HEK293 (cell line): ENCODE results near the gene GOLT1A.

Experiments used
- CTCF ChIA-PET: fragments of 350-600 bp; formaldehyde crosslinking; extraction: SDS; loops from one replicate; lab custom pipeline; 2021; ENCODE audit warnings: antibody characterized with exemption; lab: Yijun Ruan, JAX
- POLR2A ChIA-PET: fragments of 300-600 bp; formaldehyde crosslinking; extraction: SDS; loops from one replicate; lab custom pipeline; 2020; ENCODE audit warnings: antibody characterized with exemption, inconsistent platforms; lab: Yijun Ruan, JAX
- H3K27ac ChIP-seq: fragments of 200-500 bp; sonication (Bioruptor generic); 2 replicates; pipeline ENCODE4 v1.5.1; 2014; ENCODE audit warnings: low read depth, low read length, control low read depth, inconsistent platforms; ENCODE audit errors: extremely low read depth
- H3K36me3 ChIP-seq, 2 experiments: fragments of 200-500 bp in 1 of 2; sonication (Bioruptor generic) in 1 of 2; 1 replicate in 1 of 2; 2 replicates in 1 of 2; pipeline ENCODE4 v1.5.1; 2014 to 2017; ENCODE audit warnings: inconsistent platforms in 2 of 2, low read length in 2 of 2; ENCODE audit not compliant: control insufficient read depth in 2 of 2, insufficient read depth in 1 of 2
- H3K4me1 ChIP-seq: fragments of 200-500 bp; sonication (Bioruptor generic); 2 replicates; pipeline ENCODE4 v1.5.1; 2014; ENCODE audit warnings: mild to moderate bottlenecking, low read length, inconsistent platforms; ENCODE audit not compliant: control insufficient read depth, insufficient read depth
- H3K4me3 ChIP-seq: 2 replicates; pipeline ENCODE4 v1.5.1; 2011; ENCODE audit warnings: low read depth, mild to moderate bottlenecking, control low read depth, low read length, moderate library complexity
- H3K9me3 ChIP-seq: fragments of 200-500 bp; sonication (Bioruptor generic); 2 replicates; pipeline ENCODE4 v1.5.1; 2014; ENCODE audit warnings: low read depth, low read length, inconsistent platforms; ENCODE audit not compliant: control insufficient read depth, insufficient read depth
- EGR2 ChIP-seq: fragments of 450-650 bp; formaldehyde crosslinking; IDR thresholded peaks from 2 replicates; pipeline ENCODE4 v1.5.1; 2016; ENCODE audit warnings: low read depth, missing biosample characterization, missing genetic modification characterization
- GLIS1 ChIP-seq: fragments of 450-650 bp; formaldehyde crosslinking; IDR thresholded peaks from 2 replicates; pipeline ENCODE4 v1.5.1; 2016; ENCODE audit warnings: missing biosample characterization, missing genetic modification characterization
- HOXD13 ChIP-seq: sonication (generic); formaldehyde crosslinking; IDR thresholded peaks from 2 replicates; pipeline ENCODE4 v1.8.0; 2022; ENCODE audit warnings: missing genetic modification reagents, borderline replicate concordance
- KLF10 ChIP-seq: fragments of 450-650 bp; IDR thresholded peaks from 2 replicates; pipeline ENCODE4 v1.5.1; 2018; ENCODE audit warnings: missing biosample characterization, mild to moderate bottlenecking, missing genetic modification characterization
- MZF1 ChIP-seq: fragments of 450-650 bp; formaldehyde crosslinking; IDR thresholded peaks from 2 replicates; pipeline ENCODE4 v1.5.1; 2017; ENCODE audit warnings: missing biosample characterization, missing genetic modification characterization, borderline replicate concordance
- ZBTB8A ChIP-seq: fragments of 450-650 bp; formaldehyde crosslinking; IDR thresholded peaks from 2 replicates; pipeline ENCODE4 v1.5.1; 2016; ENCODE audit warnings: missing biosample characterization, missing genetic modification characterization
- ZFP3 ChIP-seq: fragments of 450-650 bp; formaldehyde crosslinking; IDR thresholded peaks from 2 replicates; pipeline ENCODE4 v1.5.1; 2016; ENCODE audit warnings: low read depth, missing biosample characterization, missing genetic modification characterization
- ZNF121 ChIP-seq: fragments of 450-650 bp; formaldehyde crosslinking; IDR thresholded peaks from 2 replicates; pipeline ENCODE4 v1.5.1; 2016; ENCODE audit warnings: missing biosample characterization, missing genetic modification characterization
- ZNF341 ChIP-seq: fragments of 450-650 bp; formaldehyde crosslinking; IDR thresholded peaks from 2 replicates; pipeline ENCODE4; 2016; ENCODE audit warnings: low read depth, missing biosample characterization, missing genetic modification characterization
- ZNF404 ChIP-seq: fragments of 450-650 bp; formaldehyde crosslinking; IDR thresholded peaks from 2 replicates; pipeline ENCODE4 v1.5.1; 2017; ENCODE audit warnings: missing biosample characterization, missing genetic modification characterization
- ZNF433 ChIP-seq: fragments of 450-650 bp; formaldehyde crosslinking; IDR thresholded peaks from 2 replicates; pipeline ENCODE4 v1.5.1; 2016; ENCODE audit warnings: missing biosample characterization, missing genetic modification characterization, low read depth
- ZNF530 ChIP-seq: fragments of 450-650 bp; formaldehyde crosslinking; IDR thresholded peaks from 2 replicates; pipeline ENCODE4 v1.5.1; 2016; ENCODE audit warnings: low read depth, missing biosample characterization, missing genetic modification characterization
- ZNF677 ChIP-seq: fragments of 450-650 bp; IDR thresholded peaks from 2 replicates; pipeline ENCODE4 v1.5.0; 2018; ENCODE audit warnings: missing biosample characterization, mild to moderate bottlenecking, missing genetic modification characterization, moderate library complexity
- ZNF843 ChIP-seq: fragments of 450-650 bp; formaldehyde crosslinking; IDR thresholded peaks from 2 replicates; pipeline ENCODE4 v1.5.1; 2016; ENCODE audit warnings: missing biosample characterization, missing genetic modification characterization
- TF ChIP-seq, protein P1 (sequence below): fragments of 450-650 bp; formaldehyde crosslinking; IDR thresholded peaks from 2 replicates; pipeline ENCODE4 v1.5.1; 2017; ENCODE audit warnings: missing biosample characterization, missing genetic modification characterization
- TF ChIP-seq, protein P2 (sequence below): fragments of 450-650 bp; formaldehyde crosslinking; IDR thresholded peaks from 2 replicates; pipeline ENCODE4 v1.5.1; 2016; ENCODE audit warnings: missing biosample characterization, missing genetic modification characterization, borderline replicate concordance
- TF ChIP-seq, protein P3 (sequence below): fragments of 450-650 bp; formaldehyde crosslinking; IDR thresholded peaks from 2 replicates; pipeline ENCODE4 v1.5.1; 2016; ENCODE audit warnings: missing biosample characterization, missing genetic modification characterization
- TF ChIP-seq, protein P4 (sequence below): fragments of 450-650 bp; formaldehyde crosslinking; IDR thresholded peaks from 2 replicates; pipeline ENCODE4 v1.5.1; 2016; ENCODE audit warnings: missing biosample characterization, missing genetic modification characterization, borderline replicate concordance
- TF ChIP-seq, protein P5 (sequence below): fragments of 450-650 bp; formaldehyde crosslinking; IDR thresholded peaks from 2 replicates; pipeline ENCODE4 v1.5.1; 2016; ENCODE audit warnings: missing biosample characterization, missing genetic modification characterization, low read depth

GOLT1A gene

DNA sequence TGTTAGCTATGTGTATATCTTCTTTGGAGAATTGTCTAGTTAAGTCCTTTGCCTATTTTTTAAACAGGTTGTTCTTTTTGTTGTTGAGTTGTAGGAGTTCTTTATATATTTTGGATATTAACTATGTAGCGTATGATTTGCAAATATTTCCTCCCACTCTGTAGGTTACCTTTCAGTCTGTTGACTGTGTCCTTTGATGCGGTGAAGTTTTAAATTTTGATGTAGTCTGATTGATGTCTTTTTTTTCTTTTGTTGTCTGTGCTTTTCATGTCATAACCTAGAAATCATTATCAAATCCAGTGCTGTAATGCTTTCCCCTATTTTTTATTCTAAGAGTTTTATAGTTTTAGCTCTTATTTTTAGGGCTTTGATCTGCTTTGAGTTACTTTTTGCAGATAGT, 8.8 kb downstream of the GOLT1A start:
- ChIA-PET CTCF (interaction anchor here (0.6 to 3.2 kb wide), 11 partner anchors 10 to 1841 kb away, joined by 3 to 89 read pairs (median 7); partner anchors contain the start of gene GOLT1A), POLR2A (no interaction called here)
- no peak overlapping the region for H3K27ac ChIP-seq
- H3K4me3 ChIP-seq = no peak overlapping the region
- TF ChIP-seq ZNF121 (tag by site-specific recombination) = no peak
- no peaks in the 10 kb centered on the region for H3K4me1 ChIP-seq
- H3K36me3 ChIP-seq = no peaks in the 10 kb centered on the region
- H3K9me3 ChIP-seq = no peaks in the 10 kb centered on the region

DNA sequence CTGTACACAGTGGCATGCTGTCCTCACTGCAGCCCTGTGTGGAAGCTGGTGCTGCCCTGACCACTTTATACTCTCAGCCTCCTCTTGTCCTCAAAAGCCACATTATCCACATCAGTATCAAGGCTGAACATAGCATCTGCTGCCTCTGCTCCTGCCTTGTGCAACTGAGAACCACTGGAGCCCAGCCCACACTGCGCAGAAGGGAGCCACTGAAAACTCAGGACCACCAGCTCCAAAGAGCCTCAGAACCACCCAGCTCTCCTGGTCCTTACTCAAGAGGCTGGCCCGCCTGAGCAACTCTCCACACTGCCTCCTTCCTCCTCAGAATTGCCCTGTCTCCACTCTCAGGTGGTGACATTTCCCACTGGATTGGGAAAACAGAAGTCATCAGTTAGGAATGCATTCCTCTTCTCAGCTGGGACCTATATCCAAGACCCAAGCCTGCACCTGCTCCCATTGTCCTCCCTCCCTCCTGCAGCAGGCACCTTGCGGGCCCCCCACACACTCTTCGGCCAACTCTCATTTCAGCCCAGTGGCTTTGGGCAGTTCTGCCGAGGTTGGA, 10.5 kb downstream of the GOLT1A start:
- Histone ChIP-seq H3K27ac (no peak overlapping the region), H3K4me3 (no peak overlapping the region), H3K4me1 (no peaks in the 10 kb centered on the region), H3K9me3 (no peaks in the 10 kb centered on the region), H3K36me3 (no peaks in the 10 kb centered on the region)
- ChIA-PET POLR2A (interaction anchor here (0.7 kb wide), 1 partner anchor 129 kb away, joined by 4 read pairs; no protein-coding TSS in a partner anchor), CTCF (interaction anchor here (0.6 to 1.1 kb wide), 6 partner anchors 11 to 159 kb away, joined by 3 to 5 read pairs (median 3); partner anchors contain the start of gene GOLT1A)
- TF ChIP-seq GLIS1 (peak; percentile 45; the same call in 1 of the 2 replicates), ZNF843 (tag by site-specific recombination) (no peak)

DNA sequence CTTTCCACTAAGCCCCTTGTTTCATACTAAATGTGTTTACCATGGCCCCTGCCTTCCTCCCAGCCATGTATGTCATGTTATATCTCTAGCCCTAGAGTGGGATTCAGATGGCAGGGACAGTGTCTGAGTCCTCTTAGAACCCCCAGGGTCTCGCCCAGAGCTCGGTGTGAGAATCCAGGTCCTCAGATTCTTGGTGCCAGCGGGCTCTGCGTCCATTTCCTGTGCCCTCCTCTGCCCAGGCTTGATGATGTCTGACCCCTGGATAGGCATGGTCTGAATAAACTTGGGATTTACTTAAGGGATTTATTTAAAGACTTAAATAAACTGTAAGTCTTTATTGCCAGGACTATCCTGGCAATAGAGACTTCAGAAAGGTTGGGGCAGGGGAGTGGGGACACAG, 11.3 kb downstream of the GOLT1A start:
- H3K27ac ChIP-seq = no peak overlapping the region
- H3K4me3 ChIP-seq = no peak overlapping the region
- no peaks in the 10 kb centered on the region for H3K4me1 ChIP-seq
- H3K36me3 ChIP-seq = no peaks in the 10 kb centered on the region
- ChIA-PET CTCF (interaction anchor here (0.6 to 1.0 kb wide), 2 partner anchors 11 to 17 kb away, joined by 3 read pairs; partner anchors contain the start of gene GOLT1A), POLR2A (no interaction called here)
- H3K9me3 ChIP-seq = no peaks in the 10 kb centered on the region
- TF ChIP-seq, protein P1, sequence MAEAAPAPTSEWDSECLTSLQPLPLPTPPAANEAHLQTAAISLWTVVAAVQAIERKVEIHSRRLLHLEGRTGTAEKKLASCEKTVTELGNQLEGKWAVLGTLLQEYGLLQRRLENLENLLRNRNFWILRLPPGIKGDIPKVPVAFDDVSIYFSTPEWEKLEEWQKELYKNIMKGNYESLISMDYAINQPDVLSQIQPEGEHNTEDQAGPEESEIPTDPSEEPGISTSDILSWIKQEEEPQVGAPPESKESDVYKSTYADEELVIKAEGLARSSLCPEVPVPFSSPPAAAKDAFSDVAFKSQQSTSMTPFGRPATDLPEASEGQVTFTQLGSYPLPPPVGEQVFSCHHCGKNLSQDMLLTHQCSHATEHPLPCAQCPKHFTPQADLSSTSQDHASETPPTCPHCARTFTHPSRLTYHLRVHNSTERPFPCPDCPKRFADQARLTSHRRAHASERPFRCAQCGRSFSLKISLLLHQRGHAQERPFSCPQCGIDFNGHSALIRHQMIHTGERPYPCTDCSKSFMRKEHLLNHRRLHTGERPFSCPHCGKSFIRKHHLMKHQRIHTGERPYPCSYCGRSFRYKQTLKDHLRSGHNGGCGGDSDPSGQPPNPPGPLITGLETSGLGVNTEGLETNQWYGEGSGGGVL (tag by site-specific recombination) = no peak
- TF ChIP-seq HOXD13 (CRISPR knock-in tag) (no peak), MZF1 (no peak), ZNF433 (no peak), ZFP3 (tag by site-specific recombination) (no peak), KLF10 (tag by site-specific recombination) (no peak), ZNF530 (tag by site-specific recombination) (no peak), ZNF677 (tag by site-specific recombination) (no peak), ZNF404 (tag by site-specific recombination) (no peak), ZNF341 (no peak), EGR2 (tag by site-specific recombination) (no peak), ZBTB8A (tag by site-specific recombination) (no peak)
- TF ChIP-seq, protein P2, sequence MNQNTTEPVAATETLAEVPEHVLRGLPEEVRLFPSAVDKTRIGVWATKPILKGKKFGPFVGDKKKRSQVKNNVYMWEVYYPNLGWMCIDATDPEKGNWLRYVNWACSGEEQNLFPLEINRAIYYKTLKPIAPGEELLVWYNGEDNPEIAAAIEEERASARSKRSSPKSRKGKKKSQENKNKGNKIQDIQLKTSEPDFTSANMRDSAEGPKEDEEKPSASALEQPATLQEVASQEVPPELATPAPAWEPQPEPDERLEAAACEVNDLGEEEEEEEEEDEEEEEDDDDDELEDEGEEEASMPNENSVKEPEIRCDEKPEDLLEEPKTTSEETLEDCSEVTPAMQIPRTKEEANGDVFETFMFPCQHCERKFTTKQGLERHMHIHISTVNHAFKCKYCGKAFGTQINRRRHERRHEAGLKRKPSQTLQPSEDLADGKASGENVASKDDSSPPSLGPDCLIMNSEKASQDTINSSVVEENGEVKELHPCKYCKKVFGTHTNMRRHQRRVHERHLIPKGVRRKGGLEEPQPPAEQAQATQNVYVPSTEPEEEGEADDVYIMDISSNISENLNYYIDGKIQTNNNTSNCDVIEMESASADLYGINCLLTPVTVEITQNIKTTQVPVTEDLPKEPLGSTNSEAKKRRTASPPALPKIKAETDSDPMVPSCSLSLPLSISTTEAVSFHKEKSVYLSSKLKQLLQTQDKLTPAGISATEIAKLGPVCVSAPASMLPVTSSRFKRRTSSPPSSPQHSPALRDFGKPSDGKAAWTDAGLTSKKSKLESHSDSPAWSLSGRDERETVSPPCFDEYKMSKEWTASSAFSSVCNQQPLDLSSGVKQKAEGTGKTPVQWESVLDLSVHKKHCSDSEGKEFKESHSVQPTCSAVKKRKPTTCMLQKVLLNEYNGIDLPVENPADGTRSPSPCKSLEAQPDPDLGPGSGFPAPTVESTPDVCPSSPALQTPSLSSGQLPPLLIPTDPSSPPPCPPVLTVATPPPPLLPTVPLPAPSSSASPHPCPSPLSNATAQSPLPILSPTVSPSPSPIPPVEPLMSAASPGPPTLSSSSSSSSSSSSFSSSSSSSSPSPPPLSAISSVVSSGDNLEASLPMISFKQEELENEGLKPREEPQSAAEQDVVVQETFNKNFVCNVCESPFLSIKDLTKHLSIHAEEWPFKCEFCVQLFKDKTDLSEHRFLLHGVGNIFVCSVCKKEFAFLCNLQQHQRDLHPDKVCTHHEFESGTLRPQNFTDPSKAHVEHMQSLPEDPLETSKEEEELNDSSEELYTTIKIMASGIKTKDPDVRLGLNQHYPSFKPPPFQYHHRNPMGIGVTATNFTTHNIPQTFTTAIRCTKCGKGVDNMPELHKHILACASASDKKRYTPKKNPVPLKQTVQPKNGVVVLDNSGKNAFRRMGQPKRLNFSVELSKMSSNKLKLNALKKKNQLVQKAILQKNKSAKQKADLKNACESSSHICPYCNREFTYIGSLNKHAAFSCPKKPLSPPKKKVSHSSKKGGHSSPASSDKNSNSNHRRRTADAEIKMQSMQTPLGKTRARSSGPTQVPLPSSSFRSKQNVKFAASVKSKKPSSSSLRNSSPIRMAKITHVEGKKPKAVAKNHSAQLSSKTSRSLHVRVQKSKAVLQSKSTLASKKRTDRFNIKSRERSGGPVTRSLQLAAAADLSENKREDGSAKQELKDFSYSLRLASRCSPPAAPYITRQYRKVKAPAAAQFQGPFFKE = no peak
- TF ChIP-seq, protein P3, sequence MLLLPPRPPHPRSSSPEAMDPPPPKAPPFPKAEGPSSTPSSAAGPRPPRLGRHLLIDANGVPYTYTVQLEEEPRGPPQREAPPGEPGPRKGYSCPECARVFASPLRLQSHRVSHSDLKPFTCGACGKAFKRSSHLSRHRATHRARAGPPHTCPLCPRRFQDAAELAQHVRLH (tag by site-specific recombination) = no peak
- TF ChIP-seq, protein P4, sequence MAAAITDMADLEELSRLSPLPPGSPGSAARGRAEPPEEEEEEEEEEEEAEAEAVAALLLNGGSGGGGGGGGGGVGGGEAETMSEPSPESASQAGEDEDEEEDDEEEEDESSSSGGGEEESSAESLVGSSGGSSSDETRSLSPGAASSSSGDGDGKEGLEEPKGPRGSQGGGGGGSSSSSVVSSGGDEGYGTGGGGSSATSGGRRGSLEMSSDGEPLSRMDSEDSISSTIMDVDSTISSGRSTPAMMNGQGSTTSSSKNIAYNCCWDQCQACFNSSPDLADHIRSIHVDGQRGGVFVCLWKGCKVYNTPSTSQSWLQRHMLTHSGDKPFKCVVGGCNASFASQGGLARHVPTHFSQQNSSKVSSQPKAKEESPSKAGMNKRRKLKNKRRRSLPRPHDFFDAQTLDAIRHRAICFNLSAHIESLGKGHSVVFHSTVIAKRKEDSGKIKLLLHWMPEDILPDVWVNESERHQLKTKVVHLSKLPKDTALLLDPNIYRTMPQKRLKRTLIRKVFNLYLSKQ (tag by site-specific recombination) = no peak
- TF ChIP-seq, protein P5, sequence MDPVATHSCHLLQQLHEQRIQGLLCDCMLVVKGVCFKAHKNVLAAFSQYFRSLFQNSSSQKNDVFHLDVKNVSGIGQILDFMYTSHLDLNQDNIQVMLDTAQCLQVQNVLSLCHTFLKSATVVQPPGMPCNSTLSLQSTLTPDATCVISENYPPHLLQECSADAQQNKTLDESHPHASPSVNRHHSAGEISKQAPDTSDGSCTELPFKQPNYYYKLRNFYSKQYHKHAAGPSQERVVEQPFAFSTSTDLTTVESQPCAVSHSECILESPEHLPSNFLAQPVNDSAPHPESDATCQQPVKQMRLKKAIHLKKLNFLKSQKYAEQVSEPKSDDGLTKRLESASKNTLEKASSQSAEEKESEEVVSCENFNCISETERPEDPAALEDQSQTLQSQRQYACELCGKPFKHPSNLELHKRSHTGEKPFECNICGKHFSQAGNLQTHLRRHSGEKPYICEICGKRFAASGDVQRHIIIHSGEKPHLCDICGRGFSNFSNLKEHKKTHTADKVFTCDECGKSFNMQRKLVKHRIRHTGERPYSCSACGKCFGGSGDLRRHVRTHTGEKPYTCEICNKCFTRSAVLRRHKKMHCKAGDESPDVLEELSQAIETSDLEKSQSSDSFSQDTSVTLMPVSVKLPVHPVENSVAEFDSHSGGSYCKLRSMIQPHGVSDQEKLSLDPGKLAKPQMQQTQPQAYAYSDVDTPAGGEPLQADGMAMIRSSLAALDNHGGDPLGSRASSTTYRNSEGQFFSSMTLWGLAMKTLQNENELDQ (tag by site-specific recombination) = no peak
